Fibroblast of lung (primary cell): ENCODE data around the gene ZNF664.

Experiments
- EZH2 ChIP-seq: IDR thresholded peaks from 2 replicates; pipeline ENCODE4 v1.5.1; 2012; ENCODE audit warnings: low read length, control low read depth, mild to moderate bottlenecking; ENCODE audit errors: missing control alignments
- TF ChIP-seq, protein P1 (sequence below), 2 donors: IDR thresholded peaks in 1 of 2; conservative IDR thresholded peaks in 1 of 2; 1 replicate in 1 of 2; 2 replicates in 1 of 2; pipeline ENCODE4 v1.5.1; 2011 to 2012; ENCODE audit warnings: low read length in 2 of 2, control low read depth in 1 of 2, inconsistent platforms in 1 of 2, low read depth in 1 of 2, mild to moderate bottlenecking in 1 of 2

DNA sequence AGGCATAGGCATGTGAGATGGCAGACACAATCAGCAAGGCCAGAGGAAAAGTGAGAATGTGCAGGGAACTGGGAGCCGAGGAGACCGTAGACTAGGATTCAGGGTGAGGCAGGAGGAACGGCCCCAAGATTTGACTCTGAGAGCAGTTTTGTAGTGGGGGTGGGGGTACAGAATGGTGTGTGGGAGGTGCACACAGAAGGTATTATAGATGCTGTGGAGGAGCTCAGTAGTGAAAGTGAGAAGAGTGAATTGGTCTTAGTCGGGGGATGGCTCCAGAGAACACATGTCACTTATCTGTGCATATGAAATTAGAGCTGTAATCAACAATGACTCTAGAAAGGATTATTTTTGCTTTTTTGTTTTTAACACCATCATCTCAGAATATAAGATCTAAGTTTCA, 11.9 kb downstream of the ZNF664 start:
- TF ChIP-seq, protein P1, sequence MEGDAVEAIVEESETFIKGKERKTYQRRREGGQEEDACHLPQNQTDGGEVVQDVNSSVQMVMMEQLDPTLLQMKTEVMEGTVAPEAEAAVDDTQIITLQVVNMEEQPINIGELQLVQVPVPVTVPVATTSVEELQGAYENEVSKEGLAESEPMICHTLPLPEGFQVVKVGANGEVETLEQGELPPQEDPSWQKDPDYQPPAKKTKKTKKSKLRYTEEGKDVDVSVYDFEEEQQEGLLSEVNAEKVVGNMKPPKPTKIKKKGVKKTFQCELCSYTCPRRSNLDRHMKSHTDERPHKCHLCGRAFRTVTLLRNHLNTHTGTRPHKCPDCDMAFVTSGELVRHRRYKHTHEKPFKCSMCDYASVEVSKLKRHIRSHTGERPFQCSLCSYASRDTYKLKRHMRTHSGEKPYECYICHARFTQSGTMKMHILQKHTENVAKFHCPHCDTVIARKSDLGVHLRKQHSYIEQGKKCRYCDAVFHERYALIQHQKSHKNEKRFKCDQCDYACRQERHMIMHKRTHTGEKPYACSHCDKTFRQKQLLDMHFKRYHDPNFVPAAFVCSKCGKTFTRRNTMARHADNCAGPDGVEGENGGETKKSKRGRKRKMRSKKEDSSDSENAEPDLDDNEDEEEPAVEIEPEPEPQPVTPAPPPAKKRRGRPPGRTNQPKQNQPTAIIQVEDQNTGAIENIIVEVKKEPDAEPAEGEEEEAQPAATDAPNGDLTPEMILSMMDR (conservative IDR thresholded peaks at IDR 0.05 in 1 of 2, IDR thresholded peaks at IDR 0.05 in 1 of 2; ENCODE audit: low read depth in 1 of 2, low read length in 2 of 2): no peak
- TF ChIP-seq EZH2: no peak
